ENCODE measurements around the gene MRPL36. TPM values are rescaled to one million over a fixed set of nuclear protein-coding genes. Genes with fewer than 3 reads are reported as not detected.

Gene MRPL36
- total and polyA plus RNA-seq, 2 donors (not counting 3 experiments of a cell fraction or from before 2014, with no cell fraction given), result 70.3 to 72.7 TPM

- Histone ChIP-seq H3K79me2 (ENCODE audit: control insufficient read depth, insufficient read depth, low read length) (peaks cover 14% of the 10 kb centered on the region), H3K9me1 (replicated peaks; ENCODE audit: control insufficient read depth, extremely low read depth, insufficient read depth, low read length) (no peaks in the 10 kb centered on the region), H3K9me3 (replicated peaks; ENCODE audit: control insufficient read depth, insufficient read depth, low read length) (no peaks in the 10 kb centered on the region), H3K27me3 (ENCODE audit: control insufficient read depth in 2 of 2, insufficient read depth in 2 of 2, low read length in 2 of 2) (no peaks in the 10 kb centered on the region), H3K36me3 (ENCODE audit: control insufficient read depth in 2 of 2, extremely low read depth in 1 of 2, insufficient read depth in 2 of 2, low read length in 2 of 2) (peaks cover 4 to 14% of the 10 kb centered on the region in 2 experiments), H3K4me2 (ENCODE audit: insufficient read depth, low read length) (no peak overlapping the region), H4K20me1 (replicated peaks; ENCODE audit: control insufficient read depth, extremely low read depth, insufficient read depth, low read length) (no peaks in the 10 kb centered on the region), H3K4me1 (ENCODE audit: control insufficient read depth, extremely low read depth, insufficient read depth, low read length) (peaks cover 38% of the 10 kb centered on the region), H3K4me3 (replicated peaks in 1 of 3; ENCODE audit: insufficient read depth in 1 of 3, low read depth in 1 of 3, low read length in 3 of 3) (no peak overlapping the region), H3K9ac (replicated peaks; ENCODE audit: extremely low read depth, insufficient read depth, low read length) (no peak overlapping the region), H3K27ac (ENCODE audit: insufficient read depth, low read depth, low read length) (peak overlapping the region; percentile 5), H2AFZ (ENCODE audit: low read depth, low read length) (peak overlapping the region; percentile 33)
- ChIA-PET CTCF (interaction anchor here (1.0 to 1.3 kb wide), 3 partner anchors 20 to 149 kb away, joined by 3 to 4 read pairs (median 3); no protein-coding TSS in a partner anchor), POLR2A (no interaction called here)
- TF ChIP-seq JUN (IDR thresholded peaks at IDR 0.05; ENCODE audit: borderline replicate concordance, insufficient read depth, insufficient read length, low read depth), result no peak
- no peak for TF ChIP-seq POLR2AphosphoS5 (IDR thresholded peaks at IDR 0.05; ENCODE audit: insufficient read depth, low read depth, low read length)
- no peak for TF ChIP-seq GATA2 (IDR thresholded peaks at IDR 0.05; ENCODE audit: insufficient read depth, insufficient read length, low read depth, low read length)
- TF ChIP-seq EZH2 (IDR thresholded peaks at IDR 0.05; ENCODE audit: borderline replicate concordance, low read depth, low read length, severe bottlenecking), result no peak
- no peak for TF ChIP-seq MYC (IDR thresholded peaks at IDR 0.05; ENCODE audit: low read depth, low read length)
- TF ChIP-seq CTCF (IDR thresholded peaks at IDR 0.05; ENCODE audit: extremely low read depth in 1 of 2, insufficient read depth in 1 of 2, low read depth in 1 of 2, low read length in 2 of 2), result no peak
- TF ChIP-seq FOS (IDR thresholded peaks at IDR 0.05; ENCODE audit: borderline replicate concordance, insufficient read depth, low read length), result no peak
- no peak for TF ChIP-seq MAX (IDR thresholded peaks at IDR 0.05; ENCODE audit: insufficient read depth, insufficient read length)
- no peak for TF ChIP-seq POLR2A (IDR thresholded peaks at IDR 0.05; ENCODE audit: low read depth, low read length)
- BruUV-seq (replicated peaks), result no TSS peak
- dilution Hi-C loops (cut with MboI; ENCODE audit: extremely low pct_ligation_motif_present, low sequenced_read_pairs) (no loop called here), intact Hi-C loops (cut with micrococcal nuclease) (no loop called here)
- peak; percentile 29 for DNase-seq (ENCODE audit: low read depth, low spot score)
- FAIRE-seq, result no peak
Measured at GRCh38 chr5:1793301-1793740, 6.3 kb downstream of the MRPL36 start.

Measured in endothelial cell of umbilical vein (primary cell).